ENCODE measurements around the gene EDNRA. TPM values are rescaled to one million over a fixed set of nuclear protein-coding genes. Genes with fewer than 3 reads are reported as not detected.

EDNRA gene
- total and polyA plus RNA-seq, 2 donors (not counting 3 experiments of a cell fraction or from before 2014, with no cell fraction given) = 0.01 TPM; not detected in 1

- H3K9me1 ChIP-seq (replicated peaks; ENCODE audit: control insufficient read depth, extremely low read depth, insufficient read depth, low read length) = no peaks in the 10 kb centered on the region
- H3K4me2 ChIP-seq (ENCODE audit: insufficient read depth, low read length) = no peak overlapping the region
- no peak overlapping the region for H3K9ac ChIP-seq (replicated peaks; ENCODE audit: extremely low read depth, insufficient read depth, low read length)
- H3K27me3 ChIP-seq (ENCODE audit: control insufficient read depth in 2 of 2, insufficient read depth in 2 of 2, low read length in 2 of 2) = peaks cover 0 to 6% of the 10 kb centered on the region in 2 experiments
- dilution Hi-C loops (cut with MboI; ENCODE audit: extremely low pct_ligation_motif_present, low sequenced_read_pairs) = no loop called here
- H4K20me1 ChIP-seq (replicated peaks; ENCODE audit: control insufficient read depth, extremely low read depth, insufficient read depth, low read length) = no peaks in the 10 kb centered on the region
- TF ChIP-seq, protein P1, sequence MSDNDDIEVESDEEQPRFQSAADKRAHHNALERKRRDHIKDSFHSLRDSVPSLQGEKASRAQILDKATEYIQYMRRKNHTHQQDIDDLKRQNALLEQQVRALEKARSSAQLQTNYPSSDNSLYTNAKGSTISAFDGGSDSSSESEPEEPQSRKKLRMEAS (IDR thresholded peaks at IDR 0.05; ENCODE audit: insufficient read depth, insufficient read length) = no peak
- no peak for TF ChIP-seq POLR2A (IDR thresholded peaks at IDR 0.05; ENCODE audit: low read depth, low read length)
- no peak for TF ChIP-seq EZH2 (IDR thresholded peaks at IDR 0.05; ENCODE audit: borderline replicate concordance, low read depth, low read length, severe bottlenecking)
- TF ChIP-seq JUN (IDR thresholded peaks at IDR 0.05; ENCODE audit: borderline replicate concordance, insufficient read depth, insufficient read length, low read depth) = no peak
- no peak for TF ChIP-seq FOS (IDR thresholded peaks at IDR 0.05; ENCODE audit: borderline replicate concordance, insufficient read depth, low read length)
- no peak for TF ChIP-seq MYC (IDR thresholded peaks at IDR 0.05; ENCODE audit: low read depth, low read length)
- TF ChIP-seq, protein P2, sequence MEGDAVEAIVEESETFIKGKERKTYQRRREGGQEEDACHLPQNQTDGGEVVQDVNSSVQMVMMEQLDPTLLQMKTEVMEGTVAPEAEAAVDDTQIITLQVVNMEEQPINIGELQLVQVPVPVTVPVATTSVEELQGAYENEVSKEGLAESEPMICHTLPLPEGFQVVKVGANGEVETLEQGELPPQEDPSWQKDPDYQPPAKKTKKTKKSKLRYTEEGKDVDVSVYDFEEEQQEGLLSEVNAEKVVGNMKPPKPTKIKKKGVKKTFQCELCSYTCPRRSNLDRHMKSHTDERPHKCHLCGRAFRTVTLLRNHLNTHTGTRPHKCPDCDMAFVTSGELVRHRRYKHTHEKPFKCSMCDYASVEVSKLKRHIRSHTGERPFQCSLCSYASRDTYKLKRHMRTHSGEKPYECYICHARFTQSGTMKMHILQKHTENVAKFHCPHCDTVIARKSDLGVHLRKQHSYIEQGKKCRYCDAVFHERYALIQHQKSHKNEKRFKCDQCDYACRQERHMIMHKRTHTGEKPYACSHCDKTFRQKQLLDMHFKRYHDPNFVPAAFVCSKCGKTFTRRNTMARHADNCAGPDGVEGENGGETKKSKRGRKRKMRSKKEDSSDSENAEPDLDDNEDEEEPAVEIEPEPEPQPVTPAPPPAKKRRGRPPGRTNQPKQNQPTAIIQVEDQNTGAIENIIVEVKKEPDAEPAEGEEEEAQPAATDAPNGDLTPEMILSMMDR (IDR thresholded peaks at IDR 0.05; ENCODE audit: extremely low read depth in 1 of 2, insufficient read depth in 1 of 2, low read depth in 1 of 2, low read length in 2 of 2) = no peak
- no peak for TF ChIP-seq GATA2 (IDR thresholded peaks at IDR 0.05; ENCODE audit: insufficient read depth, insufficient read length, low read depth, low read length)
- TF ChIP-seq POLR2AphosphoS5 (IDR thresholded peaks at IDR 0.05; ENCODE audit: insufficient read depth, low read depth, low read length) = no peak
- no peaks in the 10 kb centered on the region for H3K79me2 ChIP-seq (ENCODE audit: control insufficient read depth, insufficient read depth, low read length)
- H3K27ac ChIP-seq (ENCODE audit: insufficient read depth, low read depth, low read length) = no peak overlapping the region
- intact Hi-C loops (cut with micrococcal nuclease) = no loop called here
- no peaks in the 10 kb centered on the region for H3K4me1 ChIP-seq (ENCODE audit: control insufficient read depth, extremely low read depth, insufficient read depth, low read length)
- no TSS peak for BruUV-seq (replicated peaks)
- DNase-seq (ENCODE audit: low read depth, low spot score) = no peak
- H3K36me3 ChIP-seq (ENCODE audit: control insufficient read depth in 2 of 2, extremely low read depth in 1 of 2, insufficient read depth in 2 of 2, low read length in 2 of 2) = no peaks in the 10 kb centered on the region
- no peak for FAIRE-seq
- no peak overlapping the region for H3K4me3 ChIP-seq (replicated peaks in 1 of 3; ENCODE audit: insufficient read depth in 1 of 3, low read depth in 1 of 3, low read length in 3 of 3)
- H2AFZ ChIP-seq (ENCODE audit: low read depth, low read length) = no peak overlapping the region
- no peaks in the 10 kb centered on the region for H3K9me3 ChIP-seq (replicated peaks; ENCODE audit: control insufficient read depth, insufficient read depth, low read length)
- ChIA-PET POLR2A (no interaction called here), CTCF (interaction anchor here (5.9 kb wide), 1 partner anchor 10 kb away, joined by 33 read pairs; no protein-coding TSS in a partner anchor)
These were observed 28.5 kb downstream of the EDNRA start for GRCh38 chr4:147509386-147509785.
